DOHH2 (cell line): ENCODE data around the gene CSF2RB.

ENCODE experiments used
- H3F3A ChIP-seq: fragments of 200-600 bp; sonication (generic), shearing (Covaris generic); 2 replicates; pipeline ENCODE4 v1.6.0; 2016; ENCODE audit warnings: antibody characterized with exemption, mild to moderate bottlenecking; ENCODE audit not compliant: control insufficient read depth, insufficient read depth
- H3K27ac ChIP-seq: fragments of 200-600 bp; sonication (generic); 2 replicates; pipeline ENCODE4 v1.5.1; 2014; ENCODE audit warnings: low read depth, mild to moderate bottlenecking, low read length, moderate library complexity
- H3K27me3 ChIP-seq: fragments of 200-600 bp; sonication (generic); 2 replicates; pipeline ENCODE4 v1.6.1; 2014; ENCODE audit warnings: mild to moderate bottlenecking, low read length, mixed read lengths; ENCODE audit not compliant: control insufficient read depth
- H3K36me3 ChIP-seq: fragments of 200-600 bp; sonication (generic); 2 replicates; pipeline ENCODE4 v1.6.1; 2014; ENCODE audit warnings: mild to moderate bottlenecking, low read length, moderate library complexity, mixed read lengths; ENCODE audit not compliant: control insufficient read depth
- H3K4me1 ChIP-seq: fragments of 200-600 bp; sonication (generic); 2 replicates; pipeline ENCODE4 v1.6.1; 2014; ENCODE audit warnings: mild to moderate bottlenecking, low read length, mixed read lengths; ENCODE audit not compliant: control insufficient read depth
- H3K4me2 ChIP-seq: fragments of 200-600 bp; sonication (generic); 2 replicates; pipeline ENCODE4 v1.6.0; 2014; ENCODE audit warnings: mild to moderate bottlenecking, low read length, moderate library complexity
- H3K4me3 ChIP-seq: fragments of 200-600 bp; sonication (generic); 2 replicates; pipeline ENCODE4 v1.5.1; 2014; ENCODE audit warnings: mild to moderate bottlenecking, low read length, mixed read lengths
- H3K79me2 ChIP-seq: fragments of 200-600 bp; sonication (generic); 2 replicates; pipeline ENCODE4 v1.6.1; 2014; ENCODE audit warnings: mild to moderate bottlenecking, low read length, mixed read lengths; ENCODE audit not compliant: control insufficient read depth
- H3K9me2 ChIP-seq: fragments of 200-600 bp; sonication (generic); replicated peaks from 2 replicates; pipeline ENCODE4 v1.6.1; 2014; ENCODE audit warnings: mild to moderate bottlenecking, low read length, mixed read lengths; ENCODE audit not compliant: control insufficient read depth
- H3K9me3 ChIP-seq: fragments of 200-600 bp; sonication (generic); 2 replicates; pipeline ENCODE4 v1.6.1; 2014; ENCODE audit warnings: antibody characterized with exemption, low read length, mixed read lengths; ENCODE audit not compliant: control insufficient read depth, insufficient read depth
- H4K20me1 ChIP-seq: fragments of 200-600 bp; sonication (generic); 2 replicates; pipeline ENCODE4 v1.6.0; 2014; ENCODE audit warnings: low read depth, mild to moderate bottlenecking, antibody characterized with exemption, low read length, moderate library complexity; ENCODE audit not compliant: control insufficient read depth, insufficient read depth
- EZH2phosphoT487 ChIP-seq: fragments of 200-600 bp; sonication (generic); IDR thresholded peaks from 2 replicates; pipeline ENCODE4 v1.6.1; 2017; ENCODE audit warnings: borderline replicate concordance, mild to moderate bottlenecking, antibody characterized with exemption, low read length, moderate library complexity, mixed read lengths
- TF ChIP-seq, protein P1 (sequence below): fragments of 200-600 bp; sonication (generic); IDR thresholded peaks from one replicate; pipeline ENCODE4 v1.5.1; 2014; ENCODE audit warnings: antibody characterized with exemption, mild to moderate bottlenecking, low read depth, low read length; ENCODE audit not compliant: poor library complexity, severe bottlenecking

The CSF2RB gene

DNA sequence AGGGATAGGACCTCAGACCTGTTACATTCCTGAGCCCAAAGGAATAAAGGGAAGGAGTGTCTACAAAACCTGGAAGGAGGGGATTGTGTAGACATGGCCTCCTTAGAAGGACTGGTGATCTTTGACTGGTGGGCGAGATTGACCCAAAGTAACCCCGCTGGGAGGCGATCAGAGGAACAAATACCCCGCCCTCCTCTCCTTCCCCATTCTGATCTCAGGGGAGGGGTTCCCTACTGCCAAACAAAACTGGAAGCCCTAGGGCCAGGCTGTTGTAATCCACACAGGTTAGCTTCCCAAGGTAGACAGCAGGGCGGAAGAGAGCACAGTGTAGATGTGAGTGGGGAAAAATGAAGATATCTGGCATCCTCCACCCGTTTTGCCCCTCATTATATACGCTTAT lies 28.0 kb upstream of the CSF2RB start:
- Histone ChIP-seq H3K9me3 (peaks cover 8% of the 10 kb centered on the region; the same call in 1 of the 2 replicates), H3K9me2 (no peaks in the 10 kb centered on the region), H3K79me2 (no peaks in the 10 kb centered on the region), H3K36me3 (no peaks in the 10 kb centered on the region), H4K20me1 (no peaks in the 10 kb centered on the region), H3K4me3 (no peak overlapping the region), H3K4me2 (no peak overlapping the region), H3K4me1 (no peaks in the 10 kb centered on the region), H3K27me3 (peaks cover 12% of the 10 kb centered on the region), H3F3A (no peaks in the 10 kb centered on the region), H3K27ac (no peak overlapping the region)
- no peak for TF ChIP-seq EZH2phosphoT487
- TF ChIP-seq, protein P1, sequence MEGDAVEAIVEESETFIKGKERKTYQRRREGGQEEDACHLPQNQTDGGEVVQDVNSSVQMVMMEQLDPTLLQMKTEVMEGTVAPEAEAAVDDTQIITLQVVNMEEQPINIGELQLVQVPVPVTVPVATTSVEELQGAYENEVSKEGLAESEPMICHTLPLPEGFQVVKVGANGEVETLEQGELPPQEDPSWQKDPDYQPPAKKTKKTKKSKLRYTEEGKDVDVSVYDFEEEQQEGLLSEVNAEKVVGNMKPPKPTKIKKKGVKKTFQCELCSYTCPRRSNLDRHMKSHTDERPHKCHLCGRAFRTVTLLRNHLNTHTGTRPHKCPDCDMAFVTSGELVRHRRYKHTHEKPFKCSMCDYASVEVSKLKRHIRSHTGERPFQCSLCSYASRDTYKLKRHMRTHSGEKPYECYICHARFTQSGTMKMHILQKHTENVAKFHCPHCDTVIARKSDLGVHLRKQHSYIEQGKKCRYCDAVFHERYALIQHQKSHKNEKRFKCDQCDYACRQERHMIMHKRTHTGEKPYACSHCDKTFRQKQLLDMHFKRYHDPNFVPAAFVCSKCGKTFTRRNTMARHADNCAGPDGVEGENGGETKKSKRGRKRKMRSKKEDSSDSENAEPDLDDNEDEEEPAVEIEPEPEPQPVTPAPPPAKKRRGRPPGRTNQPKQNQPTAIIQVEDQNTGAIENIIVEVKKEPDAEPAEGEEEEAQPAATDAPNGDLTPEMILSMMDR: no peak

DNA sequence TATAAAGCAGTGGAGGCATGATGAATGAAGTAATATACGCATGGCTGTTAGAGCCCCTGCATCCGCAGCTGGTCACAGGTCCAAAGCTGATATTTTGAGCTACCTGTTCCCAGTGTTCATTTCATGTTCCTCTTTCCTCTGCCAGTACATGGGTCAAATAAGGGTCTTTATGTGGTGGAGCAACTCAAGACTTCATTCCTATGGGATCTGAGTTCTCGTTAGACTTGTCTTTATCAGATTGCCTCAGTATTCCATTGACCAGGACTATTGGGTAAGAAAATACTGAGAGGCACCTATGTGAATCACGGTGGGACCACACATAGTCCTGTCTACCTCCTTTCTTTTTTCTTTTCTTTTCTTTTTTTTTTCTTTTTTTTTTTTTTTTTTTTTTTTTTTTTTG lies 27.4 kb upstream of the CSF2RB start:
- Histone ChIP-seq H3K4me2 (no peak overlapping the region), H3K27ac (no peak overlapping the region), H3K9me3 (peaks cover 7% of the 10 kb centered on the region; the same call in 1 of the 2 replicates), H4K20me1 (no peaks in the 10 kb centered on the region), H3K27me3 (peaks cover 12% of the 10 kb centered on the region), H3K9me2 (no peaks in the 10 kb centered on the region), H3K4me3 (no peak overlapping the region), H3F3A (no peaks in the 10 kb centered on the region), H3K79me2 (no peaks in the 10 kb centered on the region), H3K36me3 (no peaks in the 10 kb centered on the region), H3K4me1 (no peaks in the 10 kb centered on the region)
- TF ChIP-seq, protein P1: no peak
- no peak for TF ChIP-seq EZH2phosphoT487

GRCh38 chr22:36887162-36887561 lies 26.3 kb upstream of the CSF2RB start:
- Histone ChIP-seq H3K9me2 (no peaks in the 10 kb centered on the region), H3F3A (no peaks in the 10 kb centered on the region), H3K27me3 (peaks cover 12% of the 10 kb centered on the region), H3K4me3 (no peak overlapping the region), H3K9me3 (no peaks in the 10 kb centered on the region), H4K20me1 (no peaks in the 10 kb centered on the region), H3K4me2 (no peak overlapping the region), H3K79me2 (no peaks in the 10 kb centered on the region), H3K36me3 (no peaks in the 10 kb centered on the region), H3K4me1 (no peaks in the 10 kb centered on the region), H3K27ac (no peak overlapping the region)
- no peak for TF ChIP-seq EZH2phosphoT487
- TF ChIP-seq, protein P1: no peak
